Activated CD8-positive, alpha-beta memory T cell treated with anti-CD3 and anti-CD28 coated beads, Interleukin-2, amount 50 U/mL, for 1 hour (primary cell): ENCODE results near the gene PFKL.
"Not testable (repeated sequence)": the region's sequence is repeated elsewhere in the genome, so short reads cannot be mapped to it uniquely, and the experiment has no call there.

Experiments
- DNase-seq: peaks from one replicate; pipeline ENCODE4 v3.0.0-alpha.2; 2020; ENCODE audit errors: extremely low read depth

PFKL gene

GRCh38 chr21:44327603-44327974, 27.7 kb downstream of the PFKL start:
- no peak for DNase-seq

DNA sequence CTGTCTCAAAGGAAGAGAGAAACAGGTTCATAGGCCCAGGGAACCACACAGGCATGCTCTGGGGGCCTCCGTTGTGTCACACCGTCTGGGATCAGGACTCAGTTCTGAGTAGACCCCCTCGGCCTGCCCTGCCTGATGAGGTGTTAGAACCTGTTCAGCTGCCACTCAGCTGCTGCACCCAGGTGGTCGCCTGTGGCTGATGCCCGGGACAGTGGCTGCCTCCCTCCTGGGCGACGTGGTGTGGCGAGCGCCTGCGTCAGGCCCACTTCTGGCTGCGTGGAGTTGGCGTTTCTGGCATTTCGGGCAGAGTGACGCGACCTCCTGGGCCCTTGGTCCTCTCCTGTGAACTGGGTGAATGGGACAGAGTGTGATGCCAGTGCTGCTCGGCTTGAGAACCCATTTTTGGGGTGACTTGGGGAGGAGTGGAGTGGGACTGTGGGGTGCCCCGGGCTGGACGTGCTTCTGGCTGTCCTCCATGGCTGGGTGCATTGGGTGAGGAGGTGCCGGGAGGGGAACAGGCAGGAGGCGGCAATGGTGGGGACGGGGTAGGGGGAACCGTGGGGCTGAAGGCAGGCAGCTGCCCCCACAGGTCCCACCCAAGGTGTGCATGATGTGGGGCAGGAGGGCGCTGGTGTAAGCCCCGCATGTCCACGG, 28.5 kb downstream of the PFKL start:
- no peak for DNase-seq

DNA sequence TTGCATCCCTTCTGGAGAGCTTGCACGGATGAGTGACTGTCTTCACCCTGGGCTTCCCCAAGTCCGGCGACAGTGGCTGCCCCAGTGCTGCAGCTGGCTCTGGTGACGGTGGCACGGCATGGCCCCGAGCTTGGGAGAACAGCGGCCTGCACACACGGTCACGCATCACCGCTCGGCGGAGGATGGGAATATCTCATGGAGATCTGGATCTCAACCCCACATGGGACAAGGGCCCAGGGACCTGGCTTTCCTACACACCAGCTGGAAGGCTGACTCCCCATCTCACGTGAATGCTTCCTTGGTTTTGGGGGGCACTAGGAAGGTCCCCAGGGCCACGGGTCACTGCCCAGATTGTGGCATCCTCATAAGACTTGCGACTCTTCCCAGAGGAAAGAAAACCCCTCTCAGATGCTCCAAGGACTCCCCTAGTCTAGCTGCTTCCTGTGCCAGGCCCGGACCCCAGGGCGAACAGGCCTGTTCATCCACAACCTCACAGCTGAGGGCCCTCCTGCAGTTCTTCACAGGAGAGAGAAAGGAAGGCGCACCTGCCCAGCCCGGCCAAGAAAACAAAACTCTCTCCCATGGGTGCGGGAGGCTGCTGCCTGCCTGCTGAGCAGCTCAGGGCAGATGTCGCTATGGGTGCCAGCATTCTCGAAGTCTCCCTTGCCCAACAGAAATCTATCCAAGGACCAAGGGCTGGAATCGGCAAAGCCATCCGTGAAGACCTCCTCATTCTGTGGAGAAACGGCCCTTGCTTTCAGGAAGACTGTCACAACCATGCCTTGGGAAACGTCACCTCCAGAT, 29.4 kb downstream of the PFKL start:
- DNase-seq, result no peak

DNA sequence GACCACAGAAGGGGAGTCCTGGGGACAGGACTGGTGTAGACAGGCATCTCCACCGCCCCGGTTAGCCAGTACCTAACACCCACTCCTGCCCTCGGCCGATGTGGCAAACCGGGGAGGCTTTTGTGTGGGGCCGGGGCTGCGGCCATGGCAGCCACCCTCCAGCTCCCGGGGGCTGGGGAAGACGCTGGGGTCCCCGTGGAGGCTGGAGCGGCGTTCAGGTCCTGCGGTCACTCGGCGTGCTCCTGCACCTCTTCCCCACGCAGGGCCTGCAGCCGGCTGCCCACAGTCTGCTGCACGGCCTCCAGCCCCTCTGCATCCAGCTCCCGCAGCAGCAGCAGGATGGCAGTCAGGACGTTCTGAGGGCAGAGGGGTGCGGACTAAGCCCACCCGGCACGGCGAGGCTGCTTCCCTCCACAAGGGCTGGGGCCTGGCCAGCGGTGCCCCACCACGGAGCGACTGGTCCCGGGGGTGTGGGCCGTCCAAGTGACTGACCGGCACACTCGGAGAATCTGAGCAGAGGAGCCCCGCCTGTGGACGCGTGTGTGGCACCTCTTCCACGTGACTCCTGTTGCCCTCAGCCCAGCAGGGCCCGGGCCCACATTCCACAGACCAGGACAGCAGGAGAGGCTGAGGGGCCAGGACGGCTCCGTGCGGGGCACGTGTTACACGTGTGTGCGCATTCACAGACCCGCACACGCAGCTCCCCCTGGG, 30.3 kb downstream of the PFKL start:
- DNase-seq, result no peak

GRCh38 chr21:44330698-44331097, 30.8 kb downstream of the PFKL start:
- no peak for DNase-seq

DNA sequence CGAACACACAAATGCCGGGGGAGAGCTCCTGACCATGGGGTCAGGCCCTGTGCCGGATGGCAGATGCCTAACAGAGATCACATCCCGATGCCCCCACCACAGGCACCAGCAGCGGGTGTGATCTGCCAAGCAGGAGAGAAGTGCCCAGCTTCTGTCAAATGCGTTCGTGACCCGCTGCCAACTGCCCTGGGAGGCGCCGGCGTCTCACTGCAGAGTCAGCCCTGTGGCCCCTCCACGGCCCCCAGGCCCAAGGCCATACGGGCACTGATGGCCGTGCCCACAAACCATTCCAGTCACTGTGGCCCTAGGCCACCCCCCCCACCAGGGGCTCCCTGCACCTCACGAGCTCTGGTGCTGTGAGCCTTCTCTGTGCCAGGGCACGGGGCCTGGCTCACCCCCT, 31.4 kb downstream of the PFKL start:
- DNase-seq, result no peak

- DNase-seq, result no peak
These were observed 31.9 kb downstream of the PFKL start for GRCh38 chr21:44331650-44332307.

DNA sequence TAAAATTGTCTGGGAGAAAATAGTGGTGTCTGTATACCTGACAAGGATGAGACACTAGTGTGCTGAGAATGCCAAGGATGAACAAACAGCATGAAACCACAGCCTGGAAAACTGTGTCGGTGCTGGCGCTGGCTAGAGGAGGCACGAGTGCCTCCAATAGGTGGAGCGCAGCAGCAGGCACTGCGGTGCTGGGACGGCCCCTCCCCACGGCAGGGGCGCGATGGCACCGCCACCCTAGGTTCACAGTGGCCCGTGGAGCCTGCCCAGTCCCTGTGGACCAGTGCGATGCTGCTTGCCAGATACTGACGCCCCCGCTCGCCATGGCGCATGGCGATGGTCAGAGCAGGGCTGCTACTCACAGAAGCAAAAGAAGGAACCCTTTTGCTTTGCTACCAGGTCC, 32.5 kb downstream of the PFKL start:
- DNase-seq, result no peak

DNA sequence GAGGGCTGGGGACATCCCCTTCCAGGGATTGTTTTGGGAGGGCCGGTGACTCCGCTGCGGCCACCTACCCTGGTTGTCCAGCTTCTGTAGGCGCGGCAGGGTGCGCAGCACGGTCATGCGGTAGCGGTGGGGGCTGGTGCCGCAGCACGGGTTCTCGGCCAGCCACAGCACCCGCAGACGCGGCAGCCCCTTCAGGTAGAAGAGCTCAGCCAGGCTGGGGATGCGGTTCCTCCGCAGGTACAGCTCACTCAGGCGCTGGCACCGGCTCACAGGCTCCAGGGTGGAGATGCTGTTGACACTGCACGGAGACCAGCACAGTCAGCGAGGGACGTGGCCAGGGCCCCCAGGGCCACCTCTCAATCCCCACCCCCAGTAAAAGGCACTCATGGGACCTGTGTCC, 33.1 kb downstream of the PFKL start:
- DNase-seq, result no peak

GRCh38 chr21:44333509-44334328, 33.9 kb downstream of the PFKL start:
- no peak for DNase-seq

- no peak for DNase-seq
These were observed 34.6 kb downstream of the PFKL start for GRCh38 chr21:44334329-44335030.

- no peak for DNase-seq
These were observed 35.6 kb downstream of the PFKL start for GRCh38 chr21:44335266-44336059.

DNA sequence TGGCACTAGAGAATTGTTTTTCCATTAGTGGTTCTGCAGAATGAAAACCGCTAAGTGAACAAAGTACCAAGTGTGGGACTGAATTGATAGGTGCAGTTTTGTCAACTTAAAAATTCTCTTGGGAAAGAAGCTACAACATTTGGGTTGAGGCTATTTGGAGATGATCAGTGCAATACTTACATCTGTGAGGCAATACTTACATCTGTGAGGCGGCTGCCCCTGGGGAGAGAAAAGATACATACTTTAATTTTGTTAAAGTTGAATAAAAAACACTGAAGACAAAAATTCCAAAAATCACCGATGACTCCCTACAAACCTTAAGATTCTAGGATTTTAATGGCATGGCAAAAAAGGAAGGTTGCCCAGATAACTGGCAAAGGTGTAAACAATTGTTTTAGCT, 37.6 kb downstream of the PFKL start:
- DNase-seq, result no peak

- no peak for DNase-seq
These were observed 38.4 kb downstream of the PFKL start for GRCh38 chr21:44337941-44338895.

- DNase-seq, result peak; percentile 76
These were observed 39.4 kb downstream of the PFKL start, which contains the start of gene CFAP410 for GRCh38 chr21:44338971-44339910. TSS of gene CFAP410 (minus strand) at chr21:44339390. CDS start at chr21:44339194, 196 bp downstream.

DNA sequence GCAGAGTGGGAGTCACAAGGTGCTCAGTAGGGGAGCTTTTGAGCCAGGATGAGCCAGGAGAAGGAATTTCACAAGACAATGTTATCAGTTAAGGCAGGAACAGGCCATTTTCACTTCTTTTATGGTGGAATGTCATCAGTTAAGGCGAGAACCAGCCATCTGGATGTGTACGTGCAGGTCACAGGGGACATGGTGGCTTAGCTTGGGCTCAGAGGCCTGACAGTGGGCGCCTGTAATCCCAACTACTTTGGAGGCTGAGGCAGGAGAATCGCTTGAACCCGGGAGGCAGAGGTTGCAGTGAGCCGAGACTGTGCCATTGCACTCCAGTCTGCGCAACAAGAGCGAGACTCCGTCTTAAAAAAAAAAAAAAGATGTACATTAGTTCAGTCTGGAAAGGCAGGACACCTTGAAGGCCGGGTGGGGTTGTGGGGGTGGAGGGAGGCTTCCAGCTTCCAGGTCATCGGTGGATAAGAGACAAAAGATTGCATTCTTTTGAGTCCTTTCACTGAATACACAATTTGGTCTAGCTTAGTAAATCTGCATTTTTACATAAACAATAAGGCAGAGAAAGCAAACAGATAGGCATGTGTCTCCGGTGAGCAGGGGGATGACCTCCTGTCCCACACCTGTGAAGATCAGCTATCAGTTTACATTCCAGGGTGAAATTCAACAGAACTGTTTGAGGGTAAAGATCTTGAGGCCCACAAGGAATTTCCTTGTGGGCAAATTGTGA, 42.0 kb downstream of the PFKL start:
- not testable (repeated sequence) for DNase-seq

- not testable (repeated sequence) for DNase-seq
These were observed 43.1 kb downstream of the PFKL start for GRCh38 chr21:44342981-44343380.
